Brain microvascular endothelial cell (primary cell): ENCODE measurements around the gene ASGR1.

ENCODE experiments used
- DNase-seq: peaks from one replicate; pipeline ENCODE4 v3.0.0-alpha.2; 2020
- H3K27ac ChIP-seq: fragments of 250-450 bp; sonication (Bioruptor Pico); 2 replicates; pipeline ENCODE4 v1.5.1; 2020; ENCODE audit warnings: mild to moderate bottlenecking, moderate library complexity
- H3K27me3 ChIP-seq: fragments of 250-450 bp; sonication (Bioruptor Pico); replicated peaks from 2 replicates; pipeline ENCODE4 v1.5.1; 2020; ENCODE audit warnings: mild to moderate bottlenecking
- H3K36me3 ChIP-seq: fragments of 250-450 bp; sonication (Bioruptor Pico); replicated peaks from 2 replicates; pipeline ENCODE4 v1.5.1; 2020; ENCODE audit warnings: mild to moderate bottlenecking
- H3K4me3 ChIP-seq: 2 replicates; pipeline ENCODE4 v1.5.1; 2011; ENCODE audit warnings: low read depth, mild to moderate bottlenecking, control low read depth, low read length, moderate library complexity
- CTCF ChIP-seq: IDR thresholded peaks from 2 replicates; pipeline ENCODE4 v1.5.1; 2011; ENCODE audit warnings: low read depth, mild to moderate bottlenecking, moderate library complexity, low read length, control low read depth, inconsistent platforms; ENCODE audit errors: missing control alignments
- in situ Hi-C: cut with HindIII; loops from 2 replicates; pipeline ENCODE4 v1.10.0; 2017; ENCODE audit warnings: low sequenced_read_pairs, low pct_ligation_motif_present

The ASGR1 gene

GRCh38 chr17:7213895-7214299 is 34.7 kb upstream of the ASGR1 start:
- H3K4me3 ChIP-seq = peak overlapping the region; percentile 58
- peak; percentile 76 for TF ChIP-seq CTCF
- H3K27ac ChIP-seq = peak overlapping the region; percentile 57
- peak; percentile 70 for DNase-seq
- in situ Hi-C loops = no loop called here
- no peaks in the 10 kb centered on the region for H3K36me3 ChIP-seq
- no peaks in the 10 kb centered on the region for H3K27me3 ChIP-seq

- in situ Hi-C loops = no loop called here
- TF ChIP-seq CTCF = no peak
- no peak for DNase-seq
- no peaks in the 10 kb centered on the region for H3K27me3 ChIP-seq
- H3K27ac ChIP-seq = no peak overlapping the region
- H3K4me3 ChIP-seq = peak overlapping the region; percentile 38
- no peaks in the 10 kb centered on the region for H3K36me3 ChIP-seq
Measured at GRCh38 chr17:7211491-7212273, 32.5 kb upstream of the ASGR1 start.

- H3K27ac ChIP-seq = no peak overlapping the region
- DNase-seq = no peak
- no peaks in the 10 kb centered on the region for H3K27me3 ChIP-seq
- in situ Hi-C loops = no loop called here
- TF ChIP-seq CTCF = no peak
- H3K36me3 ChIP-seq = no peaks in the 10 kb centered on the region
- no peak overlapping the region for H3K4me3 ChIP-seq
Measured at GRCh38 chr17:7208754-7209460, 29.7 kb upstream of the ASGR1 start.

GRCh38 chr17:7208027-7208571 is 28.9 kb upstream of the ASGR1 start:
- TF ChIP-seq CTCF = no peak
- Histone ChIP-seq H3K4me3 (no peak overlapping the region), H3K36me3 (peaks cover 6% of the 10 kb centered on the region), H3K27me3 (no peaks in the 10 kb centered on the region), H3K27ac (no peak overlapping the region)
- in situ Hi-C loops = no loop called here
- DNase-seq = no peak

- TF ChIP-seq CTCF = no peak
Measured at GRCh38 chr17:7207120-7208001, 28.2 kb upstream of the ASGR1 start.

More at GRCh38 chr17:7207120-7208001, 28.2 kb upstream of the ASGR1 start:
- in situ Hi-C loops = no loop called here
- no peak for DNase-seq
- Histone ChIP-seq H3K4me3 (no peak overlapping the region), H3K27ac (no peak overlapping the region), H3K36me3 (peaks cover 14% of the 10 kb centered on the region), H3K27me3 (no peaks in the 10 kb centered on the region)
